Breast epithelium (tissue), 4 donors: ENCODE measurements around the gene ITGB2. TPM values are rescaled to one million over a fixed set of nuclear protein-coding genes. Genes with fewer than 3 reads are reported as not detected.

Experiments
- DNase-seq, 2 donors: peaks; one replicate each; pipeline ENCODE4 v3.0.0-alpha.2; 2019; ENCODE audit warnings: low spot score in 2 of 2
- H3K27ac ChIP-seq, 2 donors: fragments of 200-600 bp; sonication (generic) in 1 of 2; one replicate each; pipeline ENCODE4 v1.5.1; 2016 to 2019; ENCODE audit warnings: mild to moderate bottlenecking in 1 of 2
- H3K27me3 ChIP-seq, 2 donors: fragments of 200-600 bp; sonication (generic) in 1 of 2; one replicate each; pipeline versions ENCODE4 v1.5.1 to v1.6.0; 2017 to 2019; ENCODE audit warnings: control low read depth in 1 of 2, mild to moderate bottlenecking in 1 of 2
- H3K36me3 ChIP-seq: fragments of 200-600 bp; one replicate; pipeline ENCODE4 v1.5.1; 2019
- H3K4me1 ChIP-seq, 2 donors: fragments of 200-600 bp; sonication (generic); one replicate each; pipeline ENCODE4 v1.5.1; 2016 to 2019; ENCODE audit warnings: control low read depth in 1 of 2
- H3K4me3 ChIP-seq, 3 donors: fragments of 200-600 bp; sonication (generic); 1 replicate in 2 of 3; 2 replicates in 1 of 3; pipeline ENCODE4 v1.5.1; 2016 to 2019; ENCODE audit warnings: mild to moderate bottlenecking in 3 of 3, moderate library complexity in 2 of 3
- H3K9me3 ChIP-seq, 2 donors: fragments of 200-600 bp; sonication (generic) in 1 of 2; one replicate each; pipeline ENCODE4 v1.5.1; 2016 to 2019; ENCODE audit warnings: control low read depth in 1 of 2
- POLR2A ChIP-seq: fragments of 450-650 bp; IDR thresholded peaks from one replicate; pipeline ENCODE4 v1.6.1; 2016; ENCODE audit warnings: antibody characterized with exemption, mild to moderate bottlenecking, moderate library complexity
- POLR2AphosphoS5 ChIP-seq, 3 donors: sonication (generic); formaldehyde crosslinking; IDR thresholded peaks; one replicate each; pipeline ENCODE4 v1.6.1; 2017; ENCODE audit warnings: antibody characterized with exemption in 3 of 3
- intact Hi-C: fragments of 100-400 bp; cut with DNase I; formaldehyde crosslinking; loops from one replicate; pipeline ENCODE4 v1.15.1; 2023; ENCODE audit warnings: low total_unique reads
- total RNA-seq, 3 donors: library from RNA; depleted of rRNA; stranded (reverse); fragments of >200 nt; gene quantifications; one replicate each; pipeline ENCODE4 v1.1.0, GENCODE V29; 2016
- TF ChIP-seq, protein P1 (sequence below), 3 donors: fragments of 450-650 bp; IDR thresholded peaks; one replicate each; pipeline ENCODE4 v1.5.1; 2016 to 2017; ENCODE audit warnings: antibody characterized with exemption in 3 of 3, mild to moderate bottlenecking in 3 of 3, moderate library complexity in 3 of 3

Gene ITGB2
- total RNA-seq, 3 donors from 2014 or later: 19.7 to 242 (median 92.8) TPM

DNA sequence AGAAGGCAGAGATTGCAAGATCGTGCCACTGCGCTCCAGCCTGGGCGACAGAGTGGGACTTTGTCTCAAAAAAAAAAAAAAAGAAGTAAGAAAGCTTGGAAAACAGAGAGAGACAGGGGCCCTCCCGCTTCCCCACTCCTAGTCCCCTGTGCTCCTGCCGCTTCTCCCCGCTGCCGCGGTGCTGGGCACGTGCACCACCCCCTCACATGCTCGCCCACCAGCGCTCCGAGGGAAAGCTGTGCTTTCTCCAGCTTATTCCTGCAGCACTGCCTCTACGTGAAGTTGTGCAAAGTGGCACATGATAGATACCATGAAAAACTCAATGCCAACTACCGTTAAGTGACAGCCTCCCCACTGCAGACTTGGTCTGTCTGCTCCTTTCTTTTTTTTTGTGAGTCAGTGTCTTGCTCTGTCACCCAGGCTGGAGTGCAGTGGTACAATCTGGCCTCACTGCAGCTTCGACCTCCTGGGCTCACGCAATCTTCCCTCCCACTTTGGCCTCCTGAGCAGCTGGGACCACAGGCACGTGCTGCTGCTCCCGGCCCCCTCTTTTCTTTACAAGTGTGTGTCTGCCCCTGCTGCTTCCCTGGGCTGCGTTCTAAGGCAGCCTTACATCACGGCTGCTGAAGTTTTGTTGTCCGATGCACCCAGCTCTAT lies 34.6 kb upstream of the ITGB2 start:
- no peaks in the 10 kb centered on the region for H3K36me3 ChIP-seq
- no peaks in the 10 kb centered on the region for H3K27me3 ChIP-seq
- H3K27ac ChIP-seq: no peak overlapping the region
- peaks cover 20 to 22% of the 10 kb centered on the region in 2 donors for H3K4me1 ChIP-seq
- H3K4me3 ChIP-seq: no peak overlapping the region
- intact Hi-C loops: loop anchor here (10.0 kb wide), 1 partner anchor 120 kb away; the partner anchor contains the start of gene ADARB1
- TF ChIP-seq POLR2AphosphoS5 (IDR thresholded peaks at IDR 0.05): no peak
- TF ChIP-seq, protein P1, sequence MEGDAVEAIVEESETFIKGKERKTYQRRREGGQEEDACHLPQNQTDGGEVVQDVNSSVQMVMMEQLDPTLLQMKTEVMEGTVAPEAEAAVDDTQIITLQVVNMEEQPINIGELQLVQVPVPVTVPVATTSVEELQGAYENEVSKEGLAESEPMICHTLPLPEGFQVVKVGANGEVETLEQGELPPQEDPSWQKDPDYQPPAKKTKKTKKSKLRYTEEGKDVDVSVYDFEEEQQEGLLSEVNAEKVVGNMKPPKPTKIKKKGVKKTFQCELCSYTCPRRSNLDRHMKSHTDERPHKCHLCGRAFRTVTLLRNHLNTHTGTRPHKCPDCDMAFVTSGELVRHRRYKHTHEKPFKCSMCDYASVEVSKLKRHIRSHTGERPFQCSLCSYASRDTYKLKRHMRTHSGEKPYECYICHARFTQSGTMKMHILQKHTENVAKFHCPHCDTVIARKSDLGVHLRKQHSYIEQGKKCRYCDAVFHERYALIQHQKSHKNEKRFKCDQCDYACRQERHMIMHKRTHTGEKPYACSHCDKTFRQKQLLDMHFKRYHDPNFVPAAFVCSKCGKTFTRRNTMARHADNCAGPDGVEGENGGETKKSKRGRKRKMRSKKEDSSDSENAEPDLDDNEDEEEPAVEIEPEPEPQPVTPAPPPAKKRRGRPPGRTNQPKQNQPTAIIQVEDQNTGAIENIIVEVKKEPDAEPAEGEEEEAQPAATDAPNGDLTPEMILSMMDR (IDR thresholded peaks at IDR 0.05): no peak
- TF ChIP-seq POLR2A: no peak
- DNase-seq: no peak
- H3K9me3 ChIP-seq: no peaks in the 10 kb centered on the region

DNA sequence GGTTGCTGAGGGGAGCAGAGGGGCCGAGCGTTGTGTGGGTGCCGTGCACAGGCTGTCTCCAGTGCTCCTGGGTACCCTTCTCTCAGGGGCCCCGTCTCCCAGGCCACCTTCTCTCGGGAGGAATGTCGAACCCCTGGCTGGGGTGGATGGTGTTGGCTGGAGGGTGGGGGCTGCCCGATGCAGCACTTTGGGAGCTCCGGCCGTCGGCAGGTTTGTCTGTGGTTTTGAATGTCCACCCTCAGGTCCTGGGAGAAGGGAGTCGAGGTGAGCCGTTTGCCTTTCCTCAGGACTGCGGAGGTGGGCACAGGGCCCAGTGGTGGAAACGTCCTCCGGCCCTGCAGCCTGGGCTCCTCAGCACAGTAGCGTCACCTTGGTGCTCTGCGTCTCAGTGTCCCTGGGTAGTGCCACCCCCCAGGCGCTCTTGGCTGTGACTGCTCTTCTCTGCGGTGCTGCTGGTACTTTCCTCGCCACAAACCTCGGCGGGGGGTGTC lies 33.6 kb upstream of the ITGB2 start:
- TF ChIP-seq POLR2A (no peak), POLR2AphosphoS5 (IDR thresholded peaks at IDR 0.05) (no peak)
- TF ChIP-seq, protein P1 (IDR thresholded peaks at IDR 0.05): no peak
- no peaks in the 10 kb centered on the region for H3K27me3 ChIP-seq
- no peak for DNase-seq
- no peaks in the 10 kb centered on the region for H3K36me3 ChIP-seq
- no peaks in the 10 kb centered on the region for H3K9me3 ChIP-seq
- no peak overlapping the region for H3K27ac ChIP-seq
- intact Hi-C loops: loop anchor here (10.0 kb wide), 1 partner anchor 120 kb away; the partner anchor contains the start of gene ADARB1
- H3K4me1 ChIP-seq: peaks cover 16 to 22% of the 10 kb centered on the region in 2 donors
- no peak overlapping the region for H3K4me3 ChIP-seq

DNA sequence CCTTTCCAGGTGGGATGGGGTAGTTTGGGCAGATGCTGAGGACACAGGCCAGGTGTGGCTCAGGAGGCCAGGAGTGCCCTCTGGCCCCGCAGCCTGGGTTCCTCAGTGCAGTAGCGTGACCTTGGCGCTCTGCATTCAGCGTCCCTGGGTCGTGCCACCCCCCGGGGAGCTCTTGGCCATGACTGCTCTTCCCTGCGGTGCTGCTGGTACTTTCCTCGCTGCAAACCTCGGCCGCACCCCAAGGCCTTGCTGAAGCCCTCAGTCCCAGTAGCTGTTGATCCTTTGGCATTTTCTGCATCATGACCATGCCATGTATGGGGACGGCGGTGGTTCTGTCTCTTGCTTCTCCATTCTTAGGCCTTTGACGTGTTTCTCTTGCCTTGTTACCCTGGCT lies 32.9 kb upstream of the ITGB2 start:
- H3K9me3 ChIP-seq: no peaks in the 10 kb centered on the region
- H3K27ac ChIP-seq: no peak overlapping the region
- DNase-seq: no peak
- H3K27me3 ChIP-seq: no peaks in the 10 kb centered on the region
- no peak for TF ChIP-seq POLR2AphosphoS5 (IDR thresholded peaks at IDR 0.05)
- TF ChIP-seq, protein P1 (IDR thresholded peaks at IDR 0.05): no peak
- TF ChIP-seq POLR2A: no peak
- intact Hi-C loops: loop anchor here (10.0 kb wide), 1 partner anchor 121 kb away; the partner anchor contains the start of gene ADARB1
- no peaks in the 10 kb centered on the region for H3K36me3 ChIP-seq
- H3K4me1 ChIP-seq: peaks cover 9 to 17% of the 10 kb centered on the region in 2 donors
- no peak overlapping the region for H3K4me3 ChIP-seq

- no peak for DNase-seq
- intact Hi-C loops: loop anchor here (10.0 kb wide), 1 partner anchor 122 kb away; the partner anchor contains the start of gene ADARB1
- TF ChIP-seq, protein P1 (IDR thresholded peaks at IDR 0.05): no peak
- Histone ChIP-seq H3K4me3 (no peak overlapping the region), H3K27ac (peak overlapping the region; percentile 25 to 32), H3K36me3 (no peaks in the 10 kb centered on the region), H3K4me1 (peaks cover 4 to 11% of the 10 kb centered on the region in 2 donors), H3K27me3 (no peaks in the 10 kb centered on the region), H3K9me3 (no peaks in the 10 kb centered on the region)
These were observed 32.4 kb upstream of the ITGB2 start for GRCh38 chr21:44952929-44953627.
